Diencephalon (tissue), 1 donor: ENCODE measurements around the gene SCGB3A2. TPM values are rescaled to one million over a fixed set of nuclear protein-coding genes. Genes with fewer than 3 reads are reported as not detected.

Experiments
- total RNA-seq: library from RNA; depleted of rRNA; stranded (reverse); fragments of >200 nt; gene quantifications from one replicate; pipeline ENCODE4 v1.2.3, GENCODE V29; 2014

SCGB3A2 gene, protein sequence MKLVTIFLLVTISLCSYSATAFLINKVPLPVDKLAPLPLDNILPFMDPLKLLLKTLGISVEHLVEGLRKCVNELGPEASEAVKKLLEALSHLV
- total RNA-seq: not detected

GRCh38 chr5:147878066-147878759, at the start of gene SCGB3A2:
Gene SCGB3A2 (plus strand): TSS chr5:147878711. CDS start chr5:147878804, 93 bp downstream.

DNA sequence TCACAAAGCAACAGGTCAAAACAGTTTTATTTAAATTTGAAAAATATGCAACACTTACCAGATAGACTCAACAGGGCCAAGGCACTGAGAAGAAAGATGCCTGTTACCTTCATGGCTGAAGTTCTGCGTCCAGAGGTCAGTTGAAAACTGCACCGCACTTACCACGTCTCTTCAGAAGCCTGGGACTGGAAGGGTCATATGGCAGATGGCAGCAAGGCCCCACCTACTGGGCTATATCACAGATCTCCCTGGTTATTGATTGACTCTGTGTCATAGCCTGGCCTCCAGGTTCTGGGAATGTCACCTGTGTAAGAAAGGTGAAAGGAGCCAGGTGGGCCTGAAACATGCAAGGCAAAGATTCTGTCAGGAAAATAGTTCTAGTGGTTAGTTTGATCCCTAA, 47.0 kb upstream of the SCGB3A2 start, which contains the start of gene SPINK1:
Gene SPINK1, minus strand, starts transcription at position 207 of the 400 bp plus-strand sequence. Its CDS starts 94 bp downstream, at position 113.

DNA sequence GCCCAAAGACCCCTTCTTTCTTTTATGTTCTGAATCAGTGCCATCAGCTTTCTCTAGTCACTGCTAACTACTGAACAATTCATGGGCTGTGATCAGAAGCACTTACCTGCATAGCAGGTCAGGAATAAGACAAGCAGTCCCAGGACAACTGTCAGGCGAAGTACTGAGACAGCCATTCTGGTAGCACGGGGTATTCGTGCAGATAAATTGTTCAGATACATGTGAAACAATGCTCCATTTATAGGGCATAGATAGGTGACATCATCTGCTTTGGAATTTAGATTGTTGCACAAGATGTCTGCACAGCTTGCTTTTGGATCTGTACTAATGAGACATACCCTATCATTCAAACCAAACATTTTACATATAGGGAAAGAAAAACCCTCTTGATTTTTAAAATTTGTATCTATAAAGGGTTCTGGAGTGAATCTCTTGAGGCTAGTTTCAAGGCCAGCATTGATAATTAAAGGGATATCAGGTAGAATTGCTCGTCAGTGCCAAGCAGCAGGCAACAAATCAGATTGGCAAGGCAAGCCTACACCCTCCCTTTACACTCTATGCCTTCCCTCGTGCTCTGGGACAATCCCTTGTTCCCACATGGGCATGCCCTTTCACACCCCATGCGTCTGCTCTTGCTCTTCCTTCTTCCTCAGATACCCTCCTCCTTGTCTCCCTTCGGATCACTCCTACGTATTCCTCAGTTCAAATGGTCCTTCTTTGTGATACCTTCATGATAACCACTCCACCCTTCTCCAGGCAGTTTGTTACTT, 28.0 kb downstream of the SCGB3A2 start, which contains the start of gene C5orf46:
Gene C5orf46, minus strand, starts transcription at position 213 of the 770 bp plus-strand sequence. Its CDS starts 37 bp downstream, at position 176.

Other genes with a start within 250 kb of the SCGB3A2 start
- 55.6 TPM for gene JAKMIP2, start 96.0 kb upstream of the SCGB3A2 start, total RNA-seq
- gene SPINK1, start 47.0 kb upstream of the SCGB3A2 start, total RNA-seq: not detected
- gene C5orf46, start 27.8 kb downstream of the SCGB3A2 start, total RNA-seq: not detected
- gene SPINK5, start 185.3 kb downstream of the SCGB3A2 start, total RNA-seq: not detected